Trophoblast cell (in vitro differentiated cells and primary cell): ENCODE results near the gene SFTA2.

ENCODE experiments used
- DNase-seq, 2 donors: peaks; one replicate each; pipeline ENCODE4 v3.0.0-alpha.2; 2016
- H2AFZ ChIP-seq: 2 replicates; pipeline ENCODE4 v1.6.1; 2013; ENCODE audit warnings: low read length, moderate library complexity, mild to moderate bottlenecking; ENCODE audit not compliant: insufficient read depth, poor library complexity
- H2AK5ac ChIP-seq: 2 replicates; pipeline ENCODE4 v1.6.1; 2013; ENCODE audit warnings: mild to moderate bottlenecking, low read length
- H2BK120ac ChIP-seq: 2 replicates; pipeline ENCODE4 v1.6.1; 2013; ENCODE audit warnings: low read length, mild to moderate bottlenecking, moderate library complexity; ENCODE audit not compliant: insufficient read depth, poor library complexity
- H2BK12ac ChIP-seq: 2 replicates; pipeline ENCODE4 v1.6.1; 2013; ENCODE audit warnings: mild to moderate bottlenecking, low read length, moderate library complexity
- H2BK5ac ChIP-seq: 2 replicates; pipeline ENCODE4 v1.6.1; 2013; ENCODE audit warnings: low read length, low read depth, moderate library complexity, mild to moderate bottlenecking; ENCODE audit not compliant: poor library complexity
- H3K14ac ChIP-seq: 2 replicates; pipeline ENCODE4 v1.6.1; 2013; ENCODE audit warnings: mild to moderate bottlenecking, low read length
- H3K18ac ChIP-seq: 2 replicates; pipeline ENCODE4 v1.6.1; 2013; ENCODE audit warnings: mild to moderate bottlenecking, low read length
- H3K23ac ChIP-seq: 2 replicates; pipeline ENCODE4 v1.6.1; 2013; ENCODE audit warnings: low read length
- H3K27ac ChIP-seq: 2 replicates; pipeline ENCODE4 v1.5.1; 2013; ENCODE audit warnings: low read depth, mild to moderate bottlenecking, inconsistent platforms, low read length, moderate library complexity
- H3K27me3 ChIP-seq: 2 replicates; pipeline ENCODE4 v1.6.1; 2013; ENCODE audit warnings: inconsistent platforms, mild to moderate bottlenecking, low read length, moderate library complexity; ENCODE audit not compliant: insufficient read depth
- H3K36me3 ChIP-seq, 2 experiments: 1 replicate in 1 of 2; 2 replicates in 1 of 2; pipeline ENCODE4 v1.6.1; 2013; ENCODE audit warnings: low read length in 2 of 2, mild to moderate bottlenecking in 2 of 2, moderate library complexity in 1 of 2; ENCODE audit not compliant: insufficient read depth in 2 of 2, control insufficient read depth in 1 of 2
- H3K4ac ChIP-seq: 2 replicates; pipeline ENCODE4 v1.6.1; 2013; ENCODE audit warnings: low read depth, mild to moderate bottlenecking, low read length, moderate library complexity
- H3K4me1 ChIP-seq, 2 experiments: 1 replicate in 1 of 2; 2 replicates in 1 of 2; pipeline ENCODE4 v1.6.1; 2013; ENCODE audit warnings: low read length in 2 of 2, mild to moderate bottlenecking in 2 of 2, moderate library complexity in 1 of 2; ENCODE audit not compliant: insufficient read depth in 2 of 2, control insufficient read depth in 1 of 2
- H3K4me2 ChIP-seq: 2 replicates; pipeline ENCODE4 v1.6.1; 2013; ENCODE audit warnings: inconsistent platforms, mild to moderate bottlenecking, low read length, moderate library complexity
- H3K4me3 ChIP-seq: 2 replicates; pipeline ENCODE4 v1.5.1; 2013; ENCODE audit warnings: mild to moderate bottlenecking, low read depth, low read length, inconsistent platforms
- H3K79me1 ChIP-seq: one replicate; pipeline ENCODE4 v1.6.1; 2013; ENCODE audit warnings: low read length
- H3K79me2 ChIP-seq: 2 replicates; pipeline ENCODE4 v1.6.1; 2013; ENCODE audit warnings: low read length, mild to moderate bottlenecking; ENCODE audit not compliant: control insufficient read depth, insufficient read depth, poor library complexity
- H3K9ac ChIP-seq: 2 replicates; pipeline ENCODE4 v1.6.1; 2013; ENCODE audit warnings: mild to moderate bottlenecking, low read length
- H3K9me3 ChIP-seq: 2 replicates; pipeline ENCODE4 v1.6.1; 2013; ENCODE audit warnings: low read depth, mild to moderate bottlenecking, control low read depth, inconsistent platforms, low read length; ENCODE audit not compliant: insufficient read depth
- H4K12ac ChIP-seq: 2 replicates; pipeline ENCODE4 v1.6.1; 2013; ENCODE audit warnings: low read depth, mild to moderate bottlenecking, low read length, moderate library complexity
- H4K8ac ChIP-seq: 2 replicates; pipeline ENCODE4 v1.6.1; 2013; ENCODE audit warnings: low read depth, mild to moderate bottlenecking, low read length, moderate library complexity
- H4K91ac ChIP-seq: one replicate; pipeline ENCODE4 v1.6.1; 2013; ENCODE audit warnings: low read depth, mild to moderate bottlenecking, low read length, moderate library complexity
- WGBS: extraction: QIAGEN DNeasy Blood & Tissue Kit; methylation state at CpG from one replicate; pipeline ENCODE4 v1.1.7; 2013; ENCODE audit warnings: missing lambda C conversion rate; ENCODE audit not compliant: insufficient read length, insufficient coverage; ENCODE audit errors: extremely low coverage; 5-methylcytosine and 5-hydroxymethylcytosine counted together

Gene SFTA2

DNA sequence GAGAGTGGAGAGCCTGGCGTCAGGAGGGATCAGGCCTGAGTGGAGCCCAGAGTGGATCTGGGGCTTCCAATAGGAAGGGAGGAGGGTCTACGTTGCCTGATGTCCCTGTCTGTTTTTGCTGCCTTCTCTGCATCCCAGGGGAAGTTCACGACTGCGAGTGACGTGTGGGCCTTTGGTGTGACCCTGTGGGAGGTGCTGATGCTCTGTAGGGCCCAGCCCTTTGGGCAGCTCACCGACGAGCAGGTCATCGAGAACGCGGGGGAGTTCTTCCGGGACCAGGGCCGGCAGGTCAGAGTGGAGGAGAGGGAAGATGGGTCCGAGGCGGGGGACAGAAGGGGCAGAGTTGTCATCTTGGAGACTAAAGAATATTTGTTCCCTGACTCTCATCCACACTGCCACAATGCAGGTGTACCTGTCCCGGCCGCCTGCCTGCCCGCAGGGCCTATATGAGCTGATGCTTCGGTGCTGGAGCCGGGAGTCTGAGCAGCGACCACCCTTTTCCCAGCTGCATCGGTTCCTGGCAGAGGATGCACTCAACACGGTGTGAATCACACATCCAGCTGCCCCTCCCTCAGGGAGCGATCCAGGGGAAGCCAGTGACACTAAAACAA lies 33.1 kb downstream of the SFTA2 start:
- DNase-seq = no peak
- H3K36me3 ChIP-seq = peaks cover 51 to 60% of the 10 kb centered on the region in 2 experiments
- no peak overlapping the region for H3K14ac ChIP-seq
- no peak overlapping the region for H2AK5ac ChIP-seq
- no peak overlapping the region for H2BK120ac ChIP-seq
- no peak overlapping the region for H2BK12ac ChIP-seq
- no peak overlapping the region for H3K23ac ChIP-seq
- no peak overlapping the region for H2AFZ ChIP-seq
- no peak overlapping the region for H3K4me3 ChIP-seq
- H3K27me3 ChIP-seq = no peaks in the 10 kb centered on the region
- H4K8ac ChIP-seq = no peak overlapping the region
- H4K12ac ChIP-seq = no peak overlapping the region
- no peak overlapping the region for H3K18ac ChIP-seq
- H3K27ac ChIP-seq = no peak overlapping the region
- H3K4me1 ChIP-seq = no peaks in the 10 kb centered on the region
- no peak overlapping the region for H2BK5ac ChIP-seq
- no peak overlapping the region for H3K4me2 ChIP-seq
- H3K9me3 ChIP-seq = no peaks in the 10 kb centered on the region
- no CpG with 5 or more reads among the region's 23 CpGs for WGBS
- H3K9ac ChIP-seq = no peak overlapping the region
- no peak overlapping the region for H4K91ac ChIP-seq
- no peak overlapping the region for H3K4ac ChIP-seq
- H3K79me2 ChIP-seq = no peaks in the 10 kb centered on the region
- no peaks in the 10 kb centered on the region for H3K79me1 ChIP-seq

DNA sequence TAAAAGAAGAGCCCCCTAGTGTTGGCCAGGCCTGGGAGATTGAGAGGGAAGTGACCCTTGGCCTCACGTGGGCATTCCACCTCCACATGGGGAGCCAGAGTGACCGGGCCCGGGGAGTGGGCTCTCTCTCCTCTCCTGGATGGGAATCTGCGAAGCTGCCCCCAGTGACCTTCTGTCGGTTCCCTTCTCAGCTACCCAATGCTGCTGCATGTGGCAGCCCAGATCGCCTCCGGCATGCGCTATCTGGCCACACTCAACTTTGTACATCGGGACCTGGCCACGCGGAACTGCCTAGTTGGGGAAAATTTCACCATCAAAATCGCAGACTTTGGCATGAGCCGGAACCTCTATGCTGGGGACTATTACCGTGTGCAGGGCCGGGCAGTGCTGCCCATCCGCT lies 34.1 kb downstream of the SFTA2 start:
- Histone ChIP-seq H3K4me2 (no peak overlapping the region), H3K27me3 (no peaks in the 10 kb centered on the region), H4K12ac (no peak overlapping the region), H3K36me3 (peaks cover 61 to 70% of the 10 kb centered on the region in 2 experiments), H3K14ac (no peak overlapping the region), H2BK120ac (no peak overlapping the region), H3K4ac (no peak overlapping the region), H2BK5ac (no peak overlapping the region), H3K4me3 (no peak overlapping the region), H3K79me1 (no peaks in the 10 kb centered on the region), H2BK12ac (no peak overlapping the region), H3K18ac (no peak overlapping the region), H4K8ac (no peak overlapping the region), H3K4me1 (no peaks in the 10 kb centered on the region), H3K9ac (no peak overlapping the region), H4K91ac (no peak overlapping the region), H3K79me2 (no peaks in the 10 kb centered on the region), H2AFZ (no peak overlapping the region), H3K27ac (no peak overlapping the region), H2AK5ac (no peak overlapping the region), H3K23ac (no peak overlapping the region), H3K9me3 (no peaks in the 10 kb centered on the region)
- no CpG with 5 or more reads among the region's 16 CpGs for WGBS
- DNase-seq = no peak

DNA sequence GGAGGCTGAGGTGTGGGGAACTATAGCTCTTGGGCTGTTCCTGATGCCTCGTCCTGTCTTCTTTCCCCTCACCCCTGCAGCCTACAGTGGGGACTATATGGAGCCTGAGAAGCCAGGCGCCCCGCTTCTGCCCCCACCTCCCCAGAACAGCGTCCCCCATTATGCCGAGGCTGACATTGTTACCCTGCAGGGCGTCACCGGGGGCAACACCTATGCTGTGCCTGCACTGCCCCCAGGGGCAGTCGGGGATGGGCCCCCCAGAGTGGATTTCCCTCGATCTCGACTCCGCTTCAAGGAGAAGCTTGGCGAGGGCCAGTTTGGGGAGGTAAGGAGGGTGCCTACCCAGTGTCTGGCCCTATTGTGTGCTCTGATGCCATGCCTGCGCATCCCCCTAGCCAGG lies 35.4 kb downstream of the SFTA2 start:
- WGBS = no CpG with 5 or more reads among the region's 13 CpGs
- no peak overlapping the region for H3K9ac ChIP-seq
- no peak for DNase-seq
- no peak overlapping the region for H3K18ac ChIP-seq
- no peak overlapping the region for H2BK120ac ChIP-seq
- H3K23ac ChIP-seq = no peak overlapping the region
- H3K27ac ChIP-seq = no peak overlapping the region
- no peak overlapping the region for H3K14ac ChIP-seq
- H3K4me2 ChIP-seq = no peak overlapping the region
- no peak overlapping the region for H4K8ac ChIP-seq
- H2AK5ac ChIP-seq = no peak overlapping the region
- peaks cover 72 to 83% of the 10 kb centered on the region in 2 experiments for H3K36me3 ChIP-seq
- no peaks in the 10 kb centered on the region for H3K79me2 ChIP-seq
- no peak overlapping the region for H4K91ac ChIP-seq
- no peaks in the 10 kb centered on the region for H3K9me3 ChIP-seq
- H2BK5ac ChIP-seq = no peak overlapping the region
- no peak overlapping the region for H2AFZ ChIP-seq
- H3K27me3 ChIP-seq = no peaks in the 10 kb centered on the region
- H3K4ac ChIP-seq = no peak overlapping the region
- H3K4me1 ChIP-seq = no peaks in the 10 kb centered on the region
- no peak overlapping the region for H3K4me3 ChIP-seq
- no peaks in the 10 kb centered on the region for H3K79me1 ChIP-seq
- H2BK12ac ChIP-seq = no peak overlapping the region
- H4K12ac ChIP-seq = no peak overlapping the region

DNA sequence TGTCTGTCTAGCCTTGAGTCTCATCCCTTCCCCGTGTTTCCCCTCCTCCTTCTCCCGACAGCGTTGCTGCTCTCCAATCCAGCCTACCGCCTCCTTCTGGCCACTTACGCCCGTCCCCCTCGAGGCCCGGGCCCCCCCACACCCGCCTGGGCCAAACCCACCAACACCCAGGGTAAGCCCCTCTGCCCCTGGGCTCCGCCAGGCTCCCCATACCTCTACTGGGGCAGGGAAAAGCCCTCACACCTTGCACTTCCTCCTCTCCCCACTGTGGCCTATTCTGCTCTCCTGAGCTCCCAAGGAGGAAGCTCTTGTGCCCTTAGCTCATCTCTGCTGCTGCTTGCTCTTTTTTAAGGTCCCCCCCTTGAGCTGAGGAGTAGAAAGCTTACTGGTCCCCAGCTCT lies 36.6 kb downstream of the SFTA2 start:
- H3K36me3 ChIP-seq = peaks cover 84 to 95% of the 10 kb centered on the region in 2 experiments
- no peak overlapping the region for H3K14ac ChIP-seq
- no peak overlapping the region for H3K4me3 ChIP-seq
- no peak overlapping the region for H3K9ac ChIP-seq
- DNase-seq = no peak
- H3K4me1 ChIP-seq = no peaks in the 10 kb centered on the region
- no peaks in the 10 kb centered on the region for H3K79me2 ChIP-seq
- H2BK120ac ChIP-seq = no peak overlapping the region
- no peak overlapping the region for H4K12ac ChIP-seq
- no peak overlapping the region for H3K4ac ChIP-seq
- WGBS = no CpG with 5 or more reads among the region's 10 CpGs
- no peak overlapping the region for H2BK5ac ChIP-seq
- no peak overlapping the region for H4K91ac ChIP-seq
- H4K8ac ChIP-seq = no peak overlapping the region
- H3K9me3 ChIP-seq = no peaks in the 10 kb centered on the region
- H3K79me1 ChIP-seq = no peaks in the 10 kb centered on the region
- no peak overlapping the region for H3K4me2 ChIP-seq
- H3K23ac ChIP-seq = no peak overlapping the region
- H3K27ac ChIP-seq = no peak overlapping the region
- H3K18ac ChIP-seq = no peak overlapping the region
- no peak overlapping the region for H2AK5ac ChIP-seq
- H3K27me3 ChIP-seq = no peaks in the 10 kb centered on the region
- H2BK12ac ChIP-seq = no peak overlapping the region
- no peak overlapping the region for H2AFZ ChIP-seq
